H9 (cell line): Measurements from ENCODE around the gene ATP6V0A1. TPM values are rescaled to one million over a fixed set of nuclear protein-coding genes. Genes with fewer than 3 reads are reported as not detected.

Experiments
- DNase-seq: peaks from one replicate; pipeline ENCODE4 v3.0.0-alpha.2; 2017
- H2AFZ ChIP-seq: one replicate; pipeline ENCODE4 v1.6.1; 2013; ENCODE audit warnings: mild to moderate bottlenecking, low read length, control low read depth, moderate library complexity
- H2AK5ac ChIP-seq: 2 replicates; pipeline ENCODE4 v1.6.1; 2013; ENCODE audit warnings: low read length, control low read depth, mixed read lengths; ENCODE audit not compliant: insufficient read length
- H2BK120ac ChIP-seq: one replicate; pipeline ENCODE4 v1.6.1; 2013; ENCODE audit warnings: low read depth, mild to moderate bottlenecking, low read length, control low read depth, inconsistent platforms; ENCODE audit not compliant: poor library complexity, severe bottlenecking
- H2BK12ac ChIP-seq: 2 replicates; pipeline ENCODE4 v1.6.1; 2013; ENCODE audit warnings: low read length, control low read depth, mixed read lengths, low read depth; ENCODE audit not compliant: insufficient read length
- H2BK15ac ChIP-seq: 2 replicates; pipeline ENCODE4 v1.6.1; 2013; ENCODE audit warnings: low read depth, low read length, control low read depth
- H2BK20ac ChIP-seq: one replicate; pipeline ENCODE4 v1.6.1; 2013; ENCODE audit warnings: low read depth, mild to moderate bottlenecking, low read length, control low read depth, inconsistent platforms; ENCODE audit not compliant: poor library complexity, severe bottlenecking
- H2BK5ac ChIP-seq: 2 replicates; pipeline ENCODE4 v1.6.1; 2013; ENCODE audit warnings: low read length, control low read depth, mixed read lengths; ENCODE audit not compliant: insufficient read length
- H3K14ac ChIP-seq: 2 replicates; pipeline ENCODE4 v1.6.1; 2013; ENCODE audit warnings: low read length, control low read depth; ENCODE audit not compliant: insufficient read depth
- H3K18ac ChIP-seq: 2 replicates; pipeline ENCODE4 v1.6.1; 2013; ENCODE audit warnings: low read depth, mild to moderate bottlenecking, mixed read lengths, low read length, control low read depth; ENCODE audit not compliant: insufficient read length
- H3K23ac ChIP-seq: 2 replicates; pipeline ENCODE4 v1.6.1; 2013; ENCODE audit warnings: low read length, control low read depth, mixed read lengths, low read depth; ENCODE audit not compliant: insufficient read length
- H3K23me2 ChIP-seq: 2 replicates; pipeline ENCODE4 v1.6.1; 2013; ENCODE audit warnings: low read depth, mild to moderate bottlenecking, mixed read lengths, low read length, control low read depth; ENCODE audit not compliant: insufficient read length, poor library complexity, severe bottlenecking
- H3K27ac ChIP-seq: 2 replicates; pipeline ENCODE4 v1.5.1; 2013; ENCODE audit warnings: low read length, control low read depth, mixed read lengths, low read depth; ENCODE audit not compliant: insufficient read length
- H3K27me3 ChIP-seq: 2 replicates; pipeline ENCODE4 v1.6.1; 2013; ENCODE audit warnings: low read length, control low read depth, inconsistent platforms; ENCODE audit not compliant: insufficient read depth
- H3K4ac ChIP-seq: 2 replicates; pipeline ENCODE4 v1.6.1; 2013; ENCODE audit warnings: low read depth, mild to moderate bottlenecking, control low read depth, inconsistent platforms, low read length, moderate library complexity
- H3K4me1 ChIP-seq: 2 replicates; pipeline ENCODE4 v1.6.1; 2013; ENCODE audit warnings: low read length, control low read depth, inconsistent platforms; ENCODE audit not compliant: insufficient read depth
- H3K4me2 ChIP-seq: 2 replicates; pipeline ENCODE4 v1.6.1; 2013; ENCODE audit warnings: low read length, control low read depth, mixed read lengths; ENCODE audit not compliant: insufficient read length, insufficient read depth
- H3K56ac ChIP-seq: 2 replicates; pipeline ENCODE4 v1.6.1; 2013; ENCODE audit warnings: low read depth, mild to moderate bottlenecking, mixed read lengths, low read length, control low read depth; ENCODE audit not compliant: insufficient read length
- H3K79me1 ChIP-seq: 2 replicates; pipeline ENCODE4 v1.6.1; 2013; ENCODE audit warnings: low read depth, mild to moderate bottlenecking, moderate library complexity, low read length, control low read depth, inconsistent platforms; ENCODE audit not compliant: insufficient read depth, poor library complexity, severe bottlenecking
- H3K79me2 ChIP-seq: 2 replicates; pipeline ENCODE4 v1.6.1; 2013; ENCODE audit warnings: low read length, control low read depth, inconsistent platforms; ENCODE audit not compliant: insufficient read depth
- H3K9ac ChIP-seq: 2 replicates; pipeline ENCODE4 v1.6.1; 2013; ENCODE audit warnings: low read length, control low read depth, mixed read lengths; ENCODE audit not compliant: insufficient read length; ENCODE audit errors: extremely low read depth
- H3K9me3 ChIP-seq: one replicate; pipeline ENCODE4 v1.6.1; 2013; ENCODE audit warnings: low read depth, low read length, inconsistent platforms; ENCODE audit not compliant: control insufficient read depth
- H3T11ph ChIP-seq: one replicate; pipeline ENCODE4 v1.6.1; 2013; ENCODE audit warnings: mild to moderate bottlenecking, low read length, control low read depth, inconsistent platforms
- H4K20me1 ChIP-seq: one replicate; pipeline ENCODE4 v1.6.1; 2013; ENCODE audit not compliant: control insufficient read depth, insufficient read length, insufficient read depth
- H4K5ac ChIP-seq: 2 replicates; pipeline ENCODE4 v1.6.1; 2013; ENCODE audit warnings: low read depth, mild to moderate bottlenecking, mixed read lengths, low read length, control low read depth; ENCODE audit not compliant: insufficient read length
- H4K8ac ChIP-seq: replicated peaks from 2 replicates; pipeline ENCODE4 v1.6.1; 2013; ENCODE audit warnings: low read length, control low read depth, mixed read lengths, low read depth; ENCODE audit not compliant: insufficient read length
- H4K91ac ChIP-seq: 2 replicates; pipeline ENCODE4 v1.6.1; 2013; ENCODE audit warnings: low read depth, mild to moderate bottlenecking, moderate library complexity, mixed read lengths, low read length, control low read depth; ENCODE audit not compliant: insufficient read length
- H3K27ac Mint-ChIP-seq, 3 experiments: 2 replicates in 2 of 3; 3 replicates in 1 of 3; pipeline ENCODE4 v1.8.0; 2020 to 2021; ENCODE audit warnings: mixed read lengths in 3 of 3, mild to moderate bottlenecking in 1 of 3, moderate library complexity in 1 of 3
- H3K27me3 Mint-ChIP-seq: 2 replicates; pipeline ENCODE4 v1.8.0; 2021; ENCODE audit warnings: low read depth, mild to moderate bottlenecking, moderate library complexity, mixed read lengths
- H3K36me3 Mint-ChIP-seq, 3 experiments: 2 replicates in 2 of 3; 3 replicates in 1 of 3; pipeline ENCODE4 v1.8.0; 2020 to 2021; ENCODE audit warnings: low read depth in 3 of 3, mixed read lengths in 3 of 3; ENCODE audit not compliant: insufficient read depth in 1 of 3
- H3K4me1 Mint-ChIP-seq, 2 experiments: 2 replicates each; pipeline ENCODE4 v1.8.0; 2020; ENCODE audit warnings: mixed read lengths in 2 of 2
- H3K4me3 Mint-ChIP-seq, 2 experiments: 2 replicates in 1 of 2; 3 replicates in 1 of 2; pipeline ENCODE4 v1.8.0; 2020 to 2021; ENCODE audit warnings: mild to moderate bottlenecking in 2 of 2, mixed read lengths in 2 of 2, moderate library complexity in 1 of 2
- H3K9me3 Mint-ChIP-seq, 2 experiments: 2 replicates in 1 of 2; 3 replicates in 1 of 2; pipeline ENCODE4 v1.8.0; 2020; ENCODE audit warnings: mild to moderate bottlenecking in 2 of 2, mixed read lengths in 2 of 2, moderate library complexity in 1 of 2
- CTCF ChIP-seq: fragments of 200-600 bp; sonication (generic); conservative IDR thresholded peaks from 3 replicates; pipeline ENCODE4 v1.8.0; 2021; ENCODE audit warnings: antibody characterized with exemption, mild to moderate bottlenecking
- WGBS: extraction: QIAGEN DNeasy Blood & Tissue Kit; methylation state at CpG from one replicate; pipeline ENCODE4 v1.1.7; 2013; ENCODE audit warnings: missing lambda C conversion rate, low lambda C conversion rate, mixed read lengths; ENCODE audit not compliant: insufficient read length; ENCODE audit errors: extremely low coverage; 5-methylcytosine and 5-hydroxymethylcytosine counted together
- total RNA-seq: library from RNA; stranded (reverse); gene quantifications from 2 replicates; pipeline ENCODE4 v1.2.1, GENCODE V29; 2021

Gene ATP6V0A1
- total RNA-seq, 1 experiment from 2014 or later: 54.1 TPM

DNA sequence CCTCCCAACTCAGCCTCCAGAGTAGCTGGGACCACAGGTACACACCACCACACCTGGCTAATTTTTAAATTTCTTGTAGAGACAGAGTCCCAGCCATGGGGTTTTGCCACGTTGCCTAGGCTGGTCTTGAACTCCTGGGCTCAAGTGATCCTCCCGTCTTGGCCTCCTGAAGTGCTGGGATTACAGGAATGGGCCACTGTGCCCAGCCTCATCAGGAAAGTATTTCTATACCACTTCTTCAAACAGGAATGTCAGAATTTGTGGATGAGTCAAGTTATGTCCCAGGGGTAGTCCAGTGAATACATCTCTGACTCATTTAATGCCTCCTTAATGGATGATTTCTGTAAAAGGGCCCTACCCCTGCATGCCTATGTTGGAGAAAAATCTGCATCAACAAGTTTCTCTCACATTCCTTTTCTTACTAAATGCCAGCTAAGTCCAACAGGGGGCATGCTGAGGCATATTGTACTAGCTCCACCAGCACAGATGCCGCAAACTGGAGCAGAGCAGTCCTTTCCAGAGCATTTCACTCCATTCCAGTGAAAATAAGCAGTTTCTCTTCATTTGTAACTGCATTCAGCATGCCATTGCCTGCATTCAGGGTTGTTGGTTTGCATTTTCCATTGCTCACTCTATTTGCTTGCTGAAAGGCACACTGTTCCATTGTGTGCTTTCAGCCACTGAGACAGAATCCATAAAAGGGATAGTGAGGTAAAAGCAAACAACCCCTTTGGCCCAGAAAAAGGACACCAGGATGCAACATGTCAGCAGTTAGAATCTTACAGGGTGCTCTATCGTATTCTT lies 30.3 kb upstream of the ATP6V0A1 start:
- Histone ChIP-seq H2BK12ac (no peak overlapping the region), H2BK5ac (no peak overlapping the region), H3K18ac (no peak overlapping the region), H2BK120ac (no peak overlapping the region), H3T11ph (no peak overlapping the region), H3K4me2 (no peak overlapping the region), H4K5ac (peak overlapping the region; percentile 53), H2BK15ac (no peak overlapping the region), H3K27me3 (no peaks in the 10 kb centered on the region), H3K14ac (no peak overlapping the region), H3K4ac (no peak overlapping the region), H3K27ac (peak overlapping the region; percentile 38), H3K23me2 (peaks cover 3% of the 10 kb centered on the region), H4K91ac (no peak overlapping the region), H3K9ac (peak overlapping the region; percentile 30), H3K4me1 (peaks cover 2% of the 10 kb centered on the region; the same call in 1 of the 2 replicates), H3K23ac (no peak overlapping the region), H2AK5ac (no peak overlapping the region), H3K79me2 (no peaks in the 10 kb centered on the region), H3K79me1 (no peaks in the 10 kb centered on the region), H4K20me1 (no peaks in the 10 kb centered on the region), H3K56ac (no peak overlapping the region), H4K8ac (no peak overlapping the region), H2AFZ (no peak overlapping the region), H3K9me3 (no peaks in the 10 kb centered on the region), H2BK20ac (no peak overlapping the region)
- Mint-ChIP-seq H3K27me3 (peaks cover 4% of the 10 kb centered on the region), H3K36me3 (no peaks in the 10 kb centered on the region; a peak in 1 of 7 replicates), H3K27ac (peak overlapping the region; percentile 28 to 82 (median 50); a peak in 4 of 7 replicates), H3K9me3 (no peaks in the 10 kb centered on the region), H3K4me1 (peaks cover 22 to 49% of the 10 kb centered on the region in 2 experiments), H3K4me3 (peak overlapping the region in 1 of 2 experiments; percentile 9; a peak in 1 of 5 replicates)
- TF ChIP-seq CTCF: peak; percentile 72
- no CpG with 5 or more reads among the region's 4 CpGs for WGBS
- peak; percentile 74 for DNase-seq
